ENCODE data around the gene CUL4A. TPM values are rescaled to one million over a fixed set of nuclear protein-coding genes. Genes with fewer than 3 reads are reported as not detected.
"Not testable (repeated sequence)": the region's sequence is repeated elsewhere in the genome, so short reads cannot be mapped to it uniquely, and the experiment has no call there.

Gene CUL4A
- total RNA-seq, 1 donor from 2014 or later = 57.0 TPM

DNA sequence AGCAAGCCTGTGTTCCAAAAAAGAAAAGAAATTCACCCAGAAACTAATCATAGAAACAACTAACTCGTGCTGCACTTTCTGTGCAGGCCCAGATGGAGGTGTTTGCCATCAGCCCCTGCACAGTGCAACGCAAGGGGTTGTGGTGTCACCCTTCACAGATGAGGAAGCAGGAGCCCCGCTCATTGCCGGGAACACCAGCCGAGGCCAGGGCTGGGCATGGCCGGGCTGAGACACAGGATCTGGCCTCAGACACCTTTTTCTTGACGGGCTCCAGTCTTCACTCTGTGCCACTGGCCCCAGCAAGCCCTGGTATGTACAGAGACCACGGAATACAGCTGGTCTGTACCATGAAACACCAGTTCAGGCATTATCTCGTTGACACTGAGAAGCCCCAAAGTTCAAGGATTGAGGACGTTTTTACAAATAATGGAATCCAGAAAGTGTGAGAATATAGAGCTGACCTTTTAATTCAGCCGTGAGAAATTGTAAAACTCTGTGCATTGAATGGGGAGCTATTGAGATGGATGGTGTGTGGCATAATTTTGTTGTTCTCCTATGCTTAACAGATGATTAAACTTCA, 43.2 kb downstream of the CUL4A start:
- Histone ChIP-seq H3K4me3 (no peak overlapping the region), H3K27ac (no peak overlapping the region), H3K4me1 (no peaks in the 10 kb centered on the region), H3K9me3 (no peaks in the 10 kb centered on the region), H3K36me3 (peaks cover 97% of the 10 kb centered on the region), H3K27me3 (no peaks in the 10 kb centered on the region)
- DNase-seq (no peak), ATAC-seq (no peak)
- intact Hi-C loops (cut with DNase I) = no loop called here
- TF ChIP-seq, protein P1, sequence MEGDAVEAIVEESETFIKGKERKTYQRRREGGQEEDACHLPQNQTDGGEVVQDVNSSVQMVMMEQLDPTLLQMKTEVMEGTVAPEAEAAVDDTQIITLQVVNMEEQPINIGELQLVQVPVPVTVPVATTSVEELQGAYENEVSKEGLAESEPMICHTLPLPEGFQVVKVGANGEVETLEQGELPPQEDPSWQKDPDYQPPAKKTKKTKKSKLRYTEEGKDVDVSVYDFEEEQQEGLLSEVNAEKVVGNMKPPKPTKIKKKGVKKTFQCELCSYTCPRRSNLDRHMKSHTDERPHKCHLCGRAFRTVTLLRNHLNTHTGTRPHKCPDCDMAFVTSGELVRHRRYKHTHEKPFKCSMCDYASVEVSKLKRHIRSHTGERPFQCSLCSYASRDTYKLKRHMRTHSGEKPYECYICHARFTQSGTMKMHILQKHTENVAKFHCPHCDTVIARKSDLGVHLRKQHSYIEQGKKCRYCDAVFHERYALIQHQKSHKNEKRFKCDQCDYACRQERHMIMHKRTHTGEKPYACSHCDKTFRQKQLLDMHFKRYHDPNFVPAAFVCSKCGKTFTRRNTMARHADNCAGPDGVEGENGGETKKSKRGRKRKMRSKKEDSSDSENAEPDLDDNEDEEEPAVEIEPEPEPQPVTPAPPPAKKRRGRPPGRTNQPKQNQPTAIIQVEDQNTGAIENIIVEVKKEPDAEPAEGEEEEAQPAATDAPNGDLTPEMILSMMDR (IDR thresholded peaks at IDR 0.05) = no peak

DNA sequence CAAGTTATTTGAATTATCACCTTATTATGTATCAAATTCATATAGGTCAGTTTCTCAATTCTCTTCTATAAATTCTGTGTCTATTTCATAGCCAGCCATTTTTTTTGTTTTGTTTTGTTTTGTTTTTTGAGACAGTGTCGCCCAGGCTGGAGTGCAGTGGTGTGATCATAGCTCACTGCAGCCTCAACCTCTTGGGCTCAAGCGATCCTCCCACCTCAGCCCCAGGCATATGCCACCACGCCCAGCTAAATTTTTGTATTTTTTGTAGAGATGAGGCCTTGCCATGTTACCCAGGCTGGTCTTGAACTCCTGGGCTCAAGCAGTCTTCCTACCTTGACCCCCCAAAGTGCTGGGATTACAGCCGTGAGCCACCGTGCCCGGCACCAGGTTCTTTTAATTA, 48.5 kb downstream of the CUL4A start:
- H3K9me3 ChIP-seq; ATAC-seq; H3K4me3 ChIP-seq; H3K27ac ChIP-seq; H3K4me1 ChIP-seq; H3K27me3 ChIP-seq; intact Hi-C loops (cut with DNase I); DNase-seq: not testable (repeated sequence)
- peaks cover 89% of the 10 kb centered on the region for H3K36me3 ChIP-seq

DNA sequence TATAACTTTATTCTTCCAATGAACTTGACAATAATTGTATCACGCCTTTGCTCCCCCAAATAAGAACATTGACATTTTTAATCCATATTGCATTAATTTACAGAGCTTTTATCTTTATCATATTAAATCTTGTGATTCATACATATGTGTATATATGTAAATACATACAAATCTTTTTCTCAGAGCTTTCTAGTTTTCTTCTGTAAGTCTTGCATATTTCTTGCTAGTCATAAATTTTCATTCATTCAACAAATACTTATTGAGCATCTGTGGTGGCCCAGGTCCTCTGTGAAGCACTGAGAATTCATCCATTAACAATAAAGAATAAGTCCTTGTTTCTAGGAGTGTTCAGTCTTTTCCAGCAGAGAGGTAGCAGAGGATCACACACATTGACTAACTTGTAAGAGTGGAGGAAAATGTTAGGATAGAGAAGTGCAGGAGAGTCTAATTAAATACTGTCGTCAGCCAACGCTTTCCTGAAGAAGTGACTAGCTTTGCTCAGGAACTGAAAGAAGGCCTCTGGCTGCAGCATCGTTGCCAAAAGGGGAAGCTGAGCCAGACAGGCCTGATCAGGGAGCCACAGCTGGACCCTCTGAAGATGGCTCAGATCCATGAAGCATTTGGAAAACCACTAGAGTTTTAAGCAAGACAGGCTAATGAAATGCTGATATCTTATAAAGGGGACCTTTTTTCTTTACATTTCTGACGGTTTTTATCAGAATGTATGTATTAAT, 49.1 kb downstream of the CUL4A start:
- Histone ChIP-seq H3K27me3 (no peaks in the 10 kb centered on the region), H3K9me3 (no peaks in the 10 kb centered on the region), H3K4me3 (no peak overlapping the region), H3K4me1 (no peaks in the 10 kb centered on the region), H3K36me3 (peaks cover 89% of the 10 kb centered on the region), H3K27ac (no peak overlapping the region)
- TF ChIP-seq, protein P1 (IDR thresholded peaks at IDR 0.05) = no peak
- DNase-seq (no peak), ATAC-seq (peak; percentile 74)
- intact Hi-C loops (cut with DNase I) = no loop called here

DNA sequence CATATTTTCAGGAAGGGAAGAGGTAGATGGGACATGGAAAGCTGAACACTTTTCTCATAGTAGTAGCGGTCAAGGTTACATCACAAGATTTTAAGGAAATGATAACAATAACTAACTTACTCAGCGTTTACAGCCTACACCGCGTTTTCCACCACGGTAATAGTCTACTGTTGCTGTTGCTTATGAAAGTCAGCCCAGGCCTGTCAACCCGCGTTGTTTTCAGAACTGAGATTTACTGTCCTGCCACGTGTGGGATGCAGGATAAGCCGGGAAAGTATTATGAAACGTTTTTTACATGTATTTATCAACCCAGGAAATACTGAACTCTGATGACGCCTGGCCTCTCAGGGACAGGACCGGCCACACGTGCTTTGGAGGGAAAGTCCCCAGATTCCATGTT, 51.6 kb downstream of the CUL4A start:
- intact Hi-C loops (cut with DNase I) = no loop called here
- Histone ChIP-seq H3K9me3 (no peaks in the 10 kb centered on the region), H3K27me3 (no peaks in the 10 kb centered on the region), H3K4me1 (no peaks in the 10 kb centered on the region), H3K27ac (no peak overlapping the region), H3K36me3 (peaks cover 75% of the 10 kb centered on the region), H3K4me3 (no peak overlapping the region)
- TF ChIP-seq, protein P1 (IDR thresholded peaks at IDR 0.05) = no peak
- DNase-seq (no peak), ATAC-seq (no peak)

DNA sequence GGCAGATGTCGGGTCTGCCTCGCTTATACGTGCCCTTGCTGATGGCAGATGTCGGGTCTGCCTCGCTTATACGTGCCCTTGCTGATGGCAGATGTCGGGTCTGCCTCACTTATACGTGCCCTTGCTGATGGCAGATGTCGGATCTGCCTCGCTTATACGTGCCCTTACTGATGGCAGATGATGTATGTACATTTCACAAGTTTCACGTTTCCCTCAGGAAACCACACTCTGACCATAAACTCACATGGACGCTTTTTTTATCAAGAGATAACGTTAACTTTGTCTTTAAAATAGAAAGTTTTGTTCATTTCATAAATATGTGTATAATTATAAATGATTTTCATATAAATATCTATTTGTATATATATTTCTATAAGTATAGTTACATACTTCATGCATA, 53.6 kb downstream of the CUL4A start:
- H3K4me3 ChIP-seq; intact Hi-C loops (cut with DNase I); H3K9me3 ChIP-seq; H3K4me1 ChIP-seq; DNase-seq; H3K27me3 ChIP-seq; ATAC-seq; H3K27ac ChIP-seq: not testable (repeated sequence)
- peaks cover 56% of the 10 kb centered on the region for H3K36me3 ChIP-seq

DNA sequence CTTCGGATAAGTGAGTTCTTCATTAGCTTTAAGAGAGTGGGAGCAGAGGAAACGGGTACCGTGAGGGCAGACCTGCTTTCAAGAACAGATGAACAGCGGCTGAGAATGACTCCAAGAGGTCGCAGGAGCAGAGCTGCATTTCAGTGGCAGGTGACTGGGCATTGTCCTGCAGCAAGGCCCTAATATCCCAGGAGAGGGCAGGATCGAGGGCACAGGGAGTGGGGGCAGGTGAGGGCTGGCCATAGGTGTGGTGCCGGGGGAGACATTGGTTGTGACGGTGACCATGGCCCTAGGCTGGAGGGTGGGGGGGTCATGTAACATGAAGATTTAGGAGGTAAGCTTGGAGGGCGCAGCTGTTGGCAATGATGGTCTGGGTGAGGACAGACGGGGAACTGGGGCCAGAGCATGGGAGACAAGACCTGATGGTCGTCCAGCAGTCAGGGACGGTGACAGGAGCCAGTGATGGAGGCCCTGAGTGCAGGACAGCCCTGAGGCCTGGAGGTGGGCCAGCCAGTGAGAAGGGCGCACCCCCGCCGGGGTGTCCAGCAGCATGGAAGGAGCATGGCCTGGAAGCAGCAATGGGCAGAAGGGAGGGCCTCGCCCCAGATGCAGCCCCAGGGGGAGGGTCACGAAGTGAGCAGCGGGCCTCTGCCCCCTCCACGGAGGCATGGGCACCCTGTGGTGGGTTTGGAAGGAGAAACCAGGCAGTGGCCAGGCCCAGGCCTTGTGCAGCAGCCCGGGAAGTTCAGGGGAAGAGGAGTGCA, 58.4 kb downstream of the CUL4A start:
- ATAC-seq (peak; percentile 8), DNase-seq (no peak)
- no peaks in the 10 kb centered on the region for H3K27me3 ChIP-seq
- intact Hi-C loops (cut with DNase I) = no loop called here
- H3K4me1 ChIP-seq = no peaks in the 10 kb centered on the region
- peaks cover 17% of the 10 kb centered on the region for H3K36me3 ChIP-seq
- no peak overlapping the region for H3K27ac ChIP-seq
- H3K4me3 ChIP-seq = no peak overlapping the region
- TF ChIP-seq, protein P1 (IDR thresholded peaks at IDR 0.05) = no peak
- no peaks in the 10 kb centered on the region for H3K9me3 ChIP-seq

Data from upper lobe of right lung (tissue), 1 donor.